Measurements from ENCODE around the gene KIF11.
"Not testable (repeated sequence)": the region's sequence is repeated elsewhere in the genome, so short reads cannot be mapped to it uniquely, and the experiment has no call there.

The KIF11 gene

DNA sequence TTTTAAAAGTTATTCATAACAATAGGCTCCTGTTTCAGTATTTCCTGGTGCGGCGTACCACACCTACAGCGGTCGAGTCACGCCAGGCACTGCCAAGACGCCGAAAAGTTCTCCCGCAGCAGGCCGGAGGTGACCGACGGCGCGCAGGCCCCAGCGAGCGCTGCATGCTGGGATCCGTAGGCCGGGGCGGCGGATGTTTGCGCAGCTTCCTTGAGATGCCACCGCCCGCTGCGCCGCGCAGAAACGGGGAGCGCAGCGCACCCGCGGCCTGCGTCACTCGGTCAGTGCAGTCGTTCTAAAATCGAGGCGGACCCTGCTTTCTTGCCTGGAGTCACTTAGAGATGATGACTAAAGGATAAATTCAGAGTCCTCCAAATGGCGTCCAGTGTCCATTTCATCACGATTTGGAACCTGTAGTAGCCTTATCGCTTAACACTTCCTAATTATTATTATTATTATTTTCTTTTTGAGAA is 1.3 kb upstream of the KIF11 start:
- peak; percentile 74 to 83 (median 80) for DNase-seq

DNA sequence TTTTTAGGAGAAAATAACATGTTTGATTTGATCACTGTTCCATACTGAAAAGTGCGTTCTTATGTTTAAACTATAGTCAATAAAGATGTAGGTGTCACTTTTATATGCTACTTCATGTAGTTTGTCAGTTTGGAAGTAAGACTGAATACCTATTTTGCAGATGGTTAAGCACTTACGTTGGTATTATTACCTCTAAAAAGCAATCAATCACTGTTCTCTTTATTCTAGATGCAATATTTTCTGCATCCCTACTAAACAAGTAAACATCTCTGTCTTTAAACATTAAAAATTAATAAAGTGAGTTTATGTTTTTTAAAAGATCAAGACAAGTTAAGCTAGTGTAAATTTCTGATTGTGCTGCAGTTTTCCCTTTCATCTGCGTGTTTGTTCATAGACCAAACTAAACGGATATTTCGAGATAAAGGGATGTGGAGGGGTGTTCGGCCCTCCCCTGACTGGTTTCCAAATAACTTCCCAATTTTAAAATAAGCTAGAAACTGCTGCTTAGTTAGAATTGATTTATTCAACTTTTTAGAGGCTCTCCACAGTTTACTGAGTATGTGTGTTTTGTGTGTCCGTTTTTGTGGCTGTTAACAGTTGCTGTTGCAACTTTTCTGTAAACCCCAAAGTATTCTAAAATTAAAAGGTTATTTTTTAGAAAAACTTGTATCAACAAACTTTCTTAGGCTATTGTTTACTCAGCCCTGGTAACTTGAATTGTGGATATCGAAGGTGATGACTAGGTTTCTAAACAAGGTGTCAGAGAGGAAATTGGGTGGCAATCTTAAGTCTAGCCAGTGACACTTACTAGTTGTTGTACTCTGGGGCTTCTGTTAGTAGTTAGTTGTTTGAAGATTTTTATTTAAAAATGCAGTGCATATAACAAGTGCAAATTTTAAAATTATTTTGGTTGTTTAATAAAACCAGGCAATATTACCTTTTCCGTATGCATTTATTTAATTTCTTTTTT is 974 bp downstream of the KIF11 start:
- no peak for DNase-seq

DNA sequence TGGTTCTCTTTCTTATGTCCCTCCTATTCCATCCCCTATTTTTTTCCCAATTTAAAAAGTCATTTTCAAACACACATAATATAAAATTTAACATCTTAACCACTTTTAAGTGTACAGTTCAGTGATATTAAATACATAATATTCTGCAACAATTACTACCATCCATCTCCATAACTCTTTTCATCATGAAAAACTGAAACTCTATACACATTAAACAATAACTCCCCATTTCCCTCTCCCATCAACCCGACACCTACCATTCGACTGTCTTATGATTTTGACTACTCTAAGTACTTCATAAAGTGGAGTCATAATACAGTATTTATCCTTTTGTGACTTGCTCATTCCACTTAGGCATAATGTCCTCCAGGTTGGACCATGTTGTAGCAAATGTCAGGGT is 2.6 kb downstream of the KIF11 start:
- no peak for DNase-seq

DNA sequence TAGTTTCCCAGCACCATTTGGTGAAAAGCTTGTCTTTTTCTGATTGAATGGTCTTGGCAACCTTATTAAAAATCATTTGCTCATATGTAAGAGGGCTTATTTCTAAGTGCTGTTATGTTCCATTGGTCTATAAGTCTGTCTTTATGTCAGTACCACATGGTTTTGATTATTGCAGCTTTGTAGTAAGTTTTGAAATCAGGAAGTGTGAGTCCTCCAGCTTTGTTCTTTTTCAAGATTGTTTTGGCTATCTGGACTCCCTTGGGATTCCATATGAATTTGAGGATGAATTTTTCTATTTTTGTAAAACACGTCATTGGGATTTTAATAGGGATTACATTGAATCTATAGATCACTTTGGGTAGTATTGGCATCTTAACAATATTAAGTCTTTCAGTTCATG is 5.4 kb downstream of the KIF11 start:
- no peak for DNase-seq

DNA sequence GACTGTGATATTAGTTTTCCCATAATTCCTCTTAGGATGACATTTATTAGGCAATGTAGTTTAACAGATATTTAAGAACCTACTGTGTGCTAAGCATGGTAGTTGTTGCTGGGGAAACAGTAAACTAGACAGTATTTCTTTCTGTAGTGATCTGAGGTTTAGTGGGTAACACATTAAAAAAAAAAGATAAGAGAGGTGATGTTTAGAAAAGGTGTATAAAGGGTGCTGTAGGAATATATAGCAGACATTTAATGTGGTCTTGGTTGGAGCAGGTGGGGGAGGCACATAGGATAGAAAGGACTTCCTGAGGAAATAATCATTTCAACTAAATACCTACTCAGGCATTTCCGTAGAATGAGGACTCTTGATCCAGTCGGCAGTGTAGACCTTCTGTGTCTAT is 11.9 kb downstream of the KIF11 start:
- DNase-seq, result no peak

DNA sequence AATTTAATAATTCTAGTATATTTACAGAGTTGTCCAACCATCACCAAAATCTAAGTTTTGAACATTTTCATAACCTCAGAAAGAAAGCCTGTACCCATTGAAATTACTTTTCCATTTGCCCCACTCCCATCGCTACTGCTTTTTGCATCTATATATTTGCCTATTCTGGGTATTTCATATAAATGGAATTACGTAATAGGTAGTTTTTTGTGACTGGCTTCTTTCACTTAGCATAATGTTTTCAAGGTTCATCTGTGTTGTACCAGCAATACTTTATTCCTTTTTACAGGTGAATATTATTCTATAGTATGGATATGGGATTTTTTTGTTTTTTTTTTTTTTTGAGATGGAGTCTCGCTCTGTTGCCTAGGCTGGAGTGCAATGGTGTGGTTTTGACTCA is 22.6 kb downstream of the KIF11 start:
- no peak for DNase-seq

DNA sequence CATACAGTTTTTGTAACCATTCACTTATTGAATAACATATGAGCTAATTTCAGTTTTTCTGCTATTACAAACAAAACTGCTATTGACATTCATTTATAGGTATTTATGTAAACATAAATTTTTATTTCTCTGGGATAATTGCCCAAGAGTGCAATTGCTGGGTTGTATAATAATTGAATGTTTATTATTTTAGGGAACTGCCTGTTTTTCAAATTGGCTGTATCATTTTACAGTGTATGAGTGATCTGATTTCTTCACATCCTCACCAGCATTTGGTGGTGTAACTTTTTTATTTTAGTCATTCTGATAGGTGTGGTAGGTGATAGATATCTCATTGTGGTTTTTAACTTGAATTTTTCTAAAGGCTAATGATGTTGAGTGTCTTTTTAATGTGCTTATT is 26.4 kb downstream of the KIF11 start:
- no peak for DNase-seq

DNA sequence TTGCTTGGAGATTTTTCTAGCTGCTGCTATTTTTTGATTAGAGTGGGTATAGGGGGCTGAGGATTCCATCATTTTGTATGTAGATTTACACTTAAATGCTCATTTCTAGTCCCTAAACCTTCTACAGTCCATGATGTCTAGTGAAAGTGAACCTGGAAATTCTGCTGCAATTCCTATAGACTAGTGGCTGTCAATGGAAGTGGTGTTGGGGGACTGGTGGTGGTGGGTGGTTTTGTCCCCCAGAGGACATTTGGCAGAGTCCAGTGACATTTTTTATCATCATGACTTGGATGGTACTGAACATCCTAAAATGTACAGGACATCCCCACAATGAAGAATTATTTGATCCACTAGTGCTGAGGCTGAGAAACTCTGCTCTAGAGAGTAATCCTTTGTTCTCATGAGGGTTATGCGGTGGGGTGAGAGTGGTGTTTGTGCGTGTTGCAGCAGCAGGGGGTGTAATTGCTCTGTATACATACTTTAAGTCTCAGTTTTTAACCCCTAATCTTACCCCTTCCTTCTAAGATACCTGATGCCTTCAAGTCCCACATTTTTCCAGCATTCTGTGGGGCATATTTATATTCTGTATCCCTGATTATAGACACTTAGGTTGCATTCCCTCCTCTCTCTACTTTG is 35.0 kb downstream of the KIF11 start:
- no peak for DNase-seq

DNA sequence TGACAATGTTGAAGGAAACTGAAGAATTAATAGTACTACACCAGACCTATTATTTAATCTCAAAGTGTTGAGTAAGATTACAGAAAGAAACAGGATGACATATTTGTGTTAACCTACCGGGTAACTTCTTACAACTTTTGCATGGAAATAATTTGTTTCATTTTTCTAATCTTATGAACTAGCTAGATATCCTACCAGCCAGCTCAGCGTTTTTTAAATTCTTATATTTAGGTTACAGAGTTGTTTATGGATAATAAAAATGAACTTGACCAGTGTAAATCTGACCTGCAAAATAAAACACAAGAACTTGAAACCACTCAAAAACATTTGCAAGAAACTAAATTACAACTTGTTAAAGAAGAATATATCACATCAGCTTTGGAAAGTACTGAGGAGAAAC is 37.0 kb downstream of the KIF11 start:
- DNase-seq, result no peak

DNA sequence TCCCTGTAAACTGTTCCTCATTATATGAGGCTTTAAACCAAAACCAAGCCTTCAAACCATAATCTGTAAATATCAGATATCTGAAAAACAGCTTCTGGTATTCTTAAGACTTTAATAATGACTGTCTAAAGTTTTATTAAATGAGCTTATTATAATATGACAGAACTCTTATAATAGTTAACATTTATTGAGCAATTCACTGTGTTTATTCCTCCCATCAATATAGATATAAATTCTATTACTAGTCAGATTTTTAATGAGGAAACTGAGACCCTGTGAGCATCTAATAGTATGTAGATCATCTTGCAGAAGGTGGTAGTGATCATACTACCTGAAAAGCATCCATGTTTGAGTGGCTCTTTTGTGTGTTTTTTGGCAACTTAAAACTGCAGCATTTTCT is 45.1 kb downstream of the KIF11 start:
- no peak for DNase-seq

DNA sequence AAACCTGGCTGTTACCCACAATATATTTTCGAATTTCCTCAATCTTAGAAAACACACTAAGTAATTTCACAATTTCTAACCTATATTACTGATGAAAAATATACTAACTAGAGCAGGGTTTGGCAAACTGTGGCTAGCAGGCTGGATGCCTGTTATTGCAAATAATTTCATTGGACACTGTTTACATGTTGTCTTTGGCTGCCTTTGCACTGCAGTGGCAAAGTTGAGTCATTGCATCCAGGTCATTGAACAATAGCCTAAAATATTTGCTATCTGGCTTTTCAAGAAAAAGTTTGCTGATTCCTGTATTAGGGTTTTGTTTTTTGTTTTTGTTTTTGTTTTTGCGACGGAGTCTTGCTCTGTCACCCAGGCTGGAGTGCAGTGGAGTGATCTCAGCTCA is 47.2 kb downstream of the KIF11 start:
- DNase-seq, result no peak

DNA sequence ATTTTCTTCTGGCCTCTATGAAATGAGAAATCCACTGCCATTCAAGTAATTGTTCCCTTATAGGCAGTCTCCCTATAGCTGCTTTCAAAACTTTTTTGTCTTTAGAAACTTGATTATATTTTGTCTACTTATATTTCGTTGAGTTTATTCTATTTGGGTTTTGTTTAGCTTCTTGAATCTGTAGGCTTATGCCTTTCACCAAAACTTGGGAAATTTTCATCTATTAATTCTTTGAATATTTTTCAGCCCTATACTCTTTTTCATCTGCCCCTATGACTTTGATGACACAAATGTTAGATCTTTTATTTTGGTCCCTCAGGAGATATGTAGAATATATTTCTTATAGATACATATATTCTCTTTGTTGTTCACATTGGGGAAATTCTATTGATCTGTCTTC is 48.6 kb downstream of the KIF11 start:
- DNase-seq, result no peak

DNA sequence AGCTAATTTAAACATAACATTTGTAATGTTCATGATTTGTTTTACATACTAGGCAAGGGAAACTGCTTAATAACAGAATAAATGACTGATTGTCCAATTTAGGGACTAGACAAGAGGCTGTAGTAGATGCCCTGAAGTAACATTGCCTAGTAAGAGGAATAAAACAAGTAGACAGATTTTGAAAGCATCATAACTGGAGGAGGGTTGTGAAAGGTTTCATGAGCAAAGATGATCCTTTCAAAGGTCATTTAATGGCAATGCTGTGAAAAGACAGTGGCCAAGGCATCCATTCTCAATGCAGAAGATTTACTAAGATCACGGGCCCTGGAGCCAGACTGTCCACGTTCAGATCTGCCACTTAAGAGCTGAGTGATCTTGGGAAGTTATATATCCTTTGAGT is 52.0 kb downstream of the KIF11 start:
- DNase-seq, result no peak

DNA sequence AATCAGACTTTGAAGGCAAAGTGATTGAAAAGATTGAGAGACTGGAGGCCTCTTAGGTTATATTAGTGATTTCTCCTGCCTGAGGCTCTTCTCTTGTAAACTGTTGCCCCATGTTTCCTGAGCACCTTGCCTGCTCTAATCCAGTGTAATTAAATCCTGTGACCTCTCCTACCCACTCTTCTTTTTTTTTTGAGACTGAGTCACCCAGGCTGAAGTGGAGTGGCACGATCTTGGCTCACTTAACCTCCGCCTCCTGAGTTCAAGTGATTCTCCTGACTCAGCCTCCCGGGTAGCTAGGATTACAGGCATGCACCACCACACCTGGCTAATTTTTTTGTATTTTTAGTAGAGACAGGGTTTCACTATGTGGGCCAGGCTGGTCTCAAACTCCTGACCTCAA is 57.9 kb downstream of the KIF11 start:
- not testable (repeated sequence) for DNase-seq

DNA sequence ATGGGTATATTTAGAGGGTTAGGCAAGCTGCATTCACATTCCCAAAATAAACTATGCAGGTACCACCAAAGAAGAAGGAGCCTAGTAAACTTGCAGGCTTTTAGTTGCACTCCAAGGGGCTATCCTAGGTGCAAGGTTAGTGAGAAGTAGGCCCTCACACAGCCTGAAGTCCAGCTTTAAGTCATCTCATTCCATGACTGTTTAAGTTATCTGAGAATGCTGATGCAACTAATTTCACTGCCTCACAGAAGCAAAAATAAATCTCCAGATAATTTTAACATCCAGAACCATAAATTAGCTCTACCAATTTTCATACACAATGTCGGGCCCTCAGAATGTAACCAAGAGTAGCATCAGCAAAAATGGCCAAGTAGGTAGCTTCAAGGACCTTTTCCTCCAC is 62.5 kb downstream of the KIF11 start:
- no peak for DNase-seq

DNA sequence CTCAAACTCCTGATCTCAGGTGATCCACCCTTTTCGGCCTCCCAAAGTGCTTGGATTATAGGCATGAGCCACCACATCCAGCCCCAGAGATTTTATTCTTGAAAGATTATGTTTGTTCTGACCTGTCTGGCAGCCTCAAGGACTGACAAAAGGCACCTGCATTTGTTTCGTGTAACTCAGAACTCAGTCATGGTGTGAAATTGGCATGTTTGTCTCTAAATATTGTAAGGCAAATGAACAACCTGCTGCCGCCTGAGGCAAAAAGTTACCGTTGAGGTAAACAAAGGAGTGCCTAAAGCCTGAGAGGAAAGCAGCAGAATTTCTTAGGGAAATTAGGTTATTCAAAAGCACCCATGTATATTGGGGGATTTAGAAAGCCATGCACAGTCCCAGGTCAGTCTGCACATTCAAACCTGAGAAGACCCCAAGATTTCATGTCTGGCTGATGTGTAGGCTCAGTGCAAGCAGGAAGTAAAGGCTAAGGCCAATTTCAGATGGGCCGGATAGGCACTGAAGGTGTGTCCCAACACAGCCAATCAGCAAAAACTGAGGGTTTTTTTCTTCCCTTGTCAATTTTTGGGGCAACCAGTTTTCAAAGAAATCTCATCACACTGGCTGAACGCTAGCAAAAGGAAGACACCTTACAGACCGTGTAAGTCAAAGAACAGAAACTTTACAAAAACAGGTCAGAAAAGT is 63.5 kb downstream of the KIF11 start:
- DNase-seq, result no peak

DNA sequence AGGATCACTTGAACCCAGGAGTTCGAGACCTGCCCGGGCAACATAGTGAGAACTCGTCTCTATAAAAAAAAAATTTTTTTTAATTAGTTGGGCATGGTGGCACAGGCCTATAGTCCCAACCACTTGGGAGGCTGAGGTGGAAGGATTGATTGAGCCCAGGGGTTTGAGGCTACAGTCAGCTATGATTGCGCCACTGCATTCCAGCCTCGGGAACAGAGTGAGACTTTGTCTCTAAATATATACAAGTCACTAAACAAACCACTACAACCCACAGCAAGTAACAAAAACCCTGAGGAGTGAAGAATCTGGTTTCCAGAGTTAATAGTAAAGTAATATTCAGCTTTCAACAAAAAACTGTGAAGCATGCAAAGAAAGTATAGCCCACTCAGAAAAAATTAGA is 64.1 kb downstream of the KIF11 start:
- no peak for DNase-seq

DNA sequence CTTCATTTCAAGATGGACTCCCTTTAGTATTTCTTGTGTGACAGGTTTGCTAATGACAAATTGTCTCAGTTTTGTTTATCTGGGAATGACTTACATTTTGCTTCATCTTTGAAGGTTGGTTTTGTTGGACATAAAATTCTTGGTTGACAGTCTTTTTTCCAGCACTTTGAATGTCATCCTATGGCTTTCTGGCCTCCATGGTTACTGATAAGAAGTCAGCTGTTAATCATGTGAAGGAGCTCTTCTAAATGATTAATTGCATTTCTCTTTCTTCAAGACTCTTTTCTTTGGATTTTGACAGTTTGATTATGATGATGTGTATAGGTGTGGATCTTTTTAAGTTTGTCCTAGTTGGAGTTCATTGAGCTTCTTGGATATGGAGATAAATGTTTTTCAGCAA is 69.9 kb downstream of the KIF11 start:
- DNase-seq, result no peak

DNA sequence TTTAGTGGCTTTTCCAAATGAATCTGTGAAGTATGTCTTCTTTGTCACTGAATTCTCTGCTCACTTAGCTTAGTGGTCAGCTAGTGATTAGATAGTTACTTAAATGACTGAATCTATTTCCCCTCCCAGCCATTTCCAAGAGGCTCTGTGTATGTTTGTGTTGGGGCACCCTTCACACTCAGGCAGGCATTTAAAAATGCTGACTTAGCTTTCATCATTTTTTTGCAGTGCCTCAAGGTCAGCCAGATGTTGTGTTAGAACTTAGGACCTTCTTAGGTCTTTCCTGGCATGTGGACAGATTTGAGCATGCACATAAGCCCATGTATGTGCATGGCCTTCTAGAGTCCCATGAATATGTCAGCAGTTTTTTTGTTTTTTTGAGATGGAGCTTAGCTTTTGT is 71.4 kb downstream of the KIF11 start:
- no peak for DNase-seq

DNA sequence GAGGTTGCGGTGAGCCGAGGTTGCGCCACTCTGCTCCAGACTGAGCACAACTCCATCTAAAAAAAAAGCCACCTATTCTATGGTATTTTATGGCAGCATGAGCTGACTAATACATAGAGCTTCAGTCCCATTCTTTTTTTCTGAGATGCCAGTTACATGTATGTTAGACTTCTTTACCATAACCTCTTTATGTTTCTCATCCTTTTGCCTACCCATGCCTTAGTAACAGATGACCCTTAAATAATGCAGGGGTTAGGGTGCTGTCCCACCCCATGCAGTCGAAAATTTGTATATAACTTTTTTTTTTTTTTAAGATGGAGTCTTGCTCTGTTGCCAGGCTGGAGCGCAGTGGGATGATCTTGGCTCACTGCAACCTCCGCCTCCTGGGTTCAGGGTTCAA is 74.1 kb downstream of the KIF11 start:
- no peak for DNase-seq

DNA sequence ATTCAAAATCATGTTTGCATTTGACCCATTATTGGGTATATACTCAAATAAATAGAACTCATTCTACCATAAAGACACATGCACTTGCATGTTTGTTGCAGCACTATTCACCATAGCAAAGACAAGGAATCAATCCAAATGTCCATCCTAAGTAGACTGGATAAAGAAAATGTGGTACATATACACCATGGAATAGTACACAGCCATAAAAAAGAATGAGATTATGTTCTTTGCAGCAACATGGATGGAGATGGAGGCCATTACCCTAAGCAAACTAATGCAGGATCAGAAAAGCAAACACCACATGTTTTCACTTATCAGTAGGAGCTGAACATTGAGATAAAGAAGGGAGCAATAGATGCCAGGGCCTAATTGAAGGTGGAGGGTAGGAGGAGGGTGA is 84.8 kb downstream of the KIF11 start:
- DNase-seq, result no peak

DNA sequence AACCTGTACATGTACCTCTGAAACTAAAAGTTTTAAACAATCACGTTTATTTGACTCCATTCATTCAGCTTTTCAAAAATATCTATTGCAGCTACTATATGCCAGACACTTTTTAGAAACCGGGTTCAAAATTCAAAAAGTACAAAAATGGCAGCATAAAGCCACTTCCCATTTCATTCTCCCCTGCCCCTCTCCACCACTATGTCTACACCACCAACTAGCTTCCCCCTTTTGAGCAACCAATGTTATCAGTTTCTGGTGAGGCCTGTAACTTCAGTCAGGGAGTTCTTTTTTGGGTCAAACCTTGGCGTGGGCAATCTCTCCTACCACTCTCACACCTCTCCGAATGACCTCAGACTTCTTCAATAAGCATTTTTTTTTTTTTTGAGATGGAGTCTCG is 85.3 kb downstream of the KIF11 start:
- DNase-seq, result no peak

DNA sequence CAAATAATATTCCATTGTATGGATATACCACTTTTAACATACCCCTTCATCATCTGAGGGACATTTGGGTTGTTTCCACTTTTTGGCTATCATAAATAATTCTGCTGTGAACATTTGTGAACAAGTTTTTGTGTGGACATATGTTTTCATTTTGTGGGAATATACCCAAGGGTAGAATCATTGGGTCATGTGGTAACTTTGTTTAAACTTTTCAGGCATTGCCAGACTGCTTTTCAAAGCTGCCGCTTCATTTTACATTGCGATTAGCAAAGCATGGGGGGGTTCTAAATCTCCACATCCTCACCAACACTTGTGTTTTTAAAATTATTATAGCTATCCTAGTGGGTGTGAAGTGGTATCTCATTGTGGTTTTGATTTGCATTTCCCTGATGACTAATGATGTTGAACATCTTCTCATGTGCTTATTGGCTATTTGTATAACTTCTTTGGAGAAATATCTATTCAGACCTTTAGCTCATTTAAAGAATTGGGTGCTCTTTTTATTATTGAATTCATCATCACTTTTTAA is 88.4 kb downstream of the KIF11 start:
- DNase-seq, result no peak

DNA sequence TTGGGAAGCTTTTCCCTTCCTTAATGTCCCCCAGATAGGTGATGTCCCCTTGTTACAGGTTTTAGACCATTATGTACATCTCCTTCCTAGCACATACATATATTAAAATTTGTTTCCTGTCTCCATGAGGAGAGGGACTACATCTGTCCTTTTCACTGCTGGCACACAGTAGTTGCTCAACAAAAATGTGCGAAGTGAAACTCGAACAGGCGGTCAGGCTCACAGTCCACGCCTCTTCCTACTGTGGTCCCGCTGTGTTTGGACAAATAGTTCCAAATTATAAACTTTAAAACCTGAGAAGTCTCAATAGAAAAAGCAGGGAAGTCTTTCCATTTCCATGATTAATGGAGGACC is 95.6 kb downstream of the KIF11 start:
- no peak for DNase-seq

Measured in activated CD4-positive, CD25-positive, alpha-beta regulatory T cell (primary cell).